Measurements from ENCODE around the gene CTSG. TPM values are rescaled to one million over a fixed set of nuclear protein-coding genes. Genes with fewer than 3 reads are reported as not detected.

The CTSG gene
- total RNA-seq, 1 experiment from 2014 or later, result not detected

- Histone ChIP-seq H3K18ac (ENCODE audit: insufficient read length, low read depth, low read length) (no peak overlapping the region), H2BK20ac (ENCODE audit: low read depth, low read length, poor library complexity, severe bottlenecking) (no peak overlapping the region), H3K56ac (ENCODE audit: insufficient read length, low read depth, low read length) (no peak overlapping the region), H2AK5ac (ENCODE audit: insufficient read length, low read length) (no peak overlapping the region), H3K79me2 (ENCODE audit: insufficient read depth, low read length) (no peaks in the 10 kb centered on the region), H3K23me2 (ENCODE audit: insufficient read length, low read depth, low read length, poor library complexity, severe bottlenecking) (no peaks in the 10 kb centered on the region), H3K9ac (ENCODE audit: extremely low read depth, insufficient read length, low read length) (no peak overlapping the region), H3K23ac (ENCODE audit: insufficient read length, low read depth, low read length) (no peak overlapping the region), H3K27ac (ENCODE audit: insufficient read length, low read depth, low read length) (no peak overlapping the region), H2BK120ac (ENCODE audit: low read depth, low read length, poor library complexity, severe bottlenecking) (no peak overlapping the region), H3K4ac (ENCODE audit: low read depth, low read length) (no peak overlapping the region), H4K91ac (ENCODE audit: insufficient read length, low read depth, low read length) (no peak overlapping the region), H4K8ac (replicated peaks; ENCODE audit: insufficient read length, low read depth, low read length) (no peak overlapping the region), H3K9me3 (ENCODE audit: control insufficient read depth, low read depth, low read length) (peaks cover 3% of the 10 kb centered on the region), H3T11ph (ENCODE audit: low read length) (no peak overlapping the region), H3K79me1 (ENCODE audit: insufficient read depth, low read depth, low read length, poor library complexity, severe bottlenecking) (no peaks in the 10 kb centered on the region), H3K14ac (ENCODE audit: insufficient read depth, low read length) (no peak overlapping the region), H4K5ac (ENCODE audit: insufficient read length, low read depth, low read length) (no peak overlapping the region), H3K4me1 (ENCODE audit: insufficient read depth, low read length) (no peaks in the 10 kb centered on the region), H3K27me3 (ENCODE audit: insufficient read depth, low read length) (no peaks in the 10 kb centered on the region), H4K20me1 (ENCODE audit: control insufficient read depth, insufficient read depth, insufficient read length) (no peaks in the 10 kb centered on the region), H2BK5ac (ENCODE audit: insufficient read length, low read length) (no peak overlapping the region), H2BK12ac (ENCODE audit: insufficient read length, low read depth, low read length) (no peak overlapping the region), H3K4me2 (ENCODE audit: insufficient read depth, insufficient read length, low read length) (no peak overlapping the region), H2AFZ (ENCODE audit: low read length) (no peak overlapping the region), H2BK15ac (ENCODE audit: low read depth, low read length) (no peak overlapping the region)
- Mint-ChIP-seq H3K36me3 (ENCODE audit: insufficient read depth in 1 of 3, low read depth in 3 of 3) (peaks cover 3 to 34% (median 8%) of the 10 kb centered on the region in 3 experiments; a peak in 6 of 7 replicates), H3K4me3 (no peak overlapping the region), H3K4me1 (peaks cover 0 to 10% of the 10 kb centered on the region in 2 experiments; a peak in 2 of 4 replicates), H3K9me3 (peaks cover 42 to 80% of the 10 kb centered on the region in 2 experiments), H3K27me3 (ENCODE audit: low read depth) (no peaks in the 10 kb centered on the region; the same call in 1 of the 2 replicates), H3K27ac (peak overlapping the region in 1 of 3 experiments; percentile 25; a peak in 1 of 7 replicates)
- WGBS (ENCODE audit: extremely low coverage, insufficient read length, low lambda C conversion rate), result no CpG with 5 or more reads among the region's 2 CpGs
- no peak for DNase-seq
- TF ChIP-seq, protein P1, sequence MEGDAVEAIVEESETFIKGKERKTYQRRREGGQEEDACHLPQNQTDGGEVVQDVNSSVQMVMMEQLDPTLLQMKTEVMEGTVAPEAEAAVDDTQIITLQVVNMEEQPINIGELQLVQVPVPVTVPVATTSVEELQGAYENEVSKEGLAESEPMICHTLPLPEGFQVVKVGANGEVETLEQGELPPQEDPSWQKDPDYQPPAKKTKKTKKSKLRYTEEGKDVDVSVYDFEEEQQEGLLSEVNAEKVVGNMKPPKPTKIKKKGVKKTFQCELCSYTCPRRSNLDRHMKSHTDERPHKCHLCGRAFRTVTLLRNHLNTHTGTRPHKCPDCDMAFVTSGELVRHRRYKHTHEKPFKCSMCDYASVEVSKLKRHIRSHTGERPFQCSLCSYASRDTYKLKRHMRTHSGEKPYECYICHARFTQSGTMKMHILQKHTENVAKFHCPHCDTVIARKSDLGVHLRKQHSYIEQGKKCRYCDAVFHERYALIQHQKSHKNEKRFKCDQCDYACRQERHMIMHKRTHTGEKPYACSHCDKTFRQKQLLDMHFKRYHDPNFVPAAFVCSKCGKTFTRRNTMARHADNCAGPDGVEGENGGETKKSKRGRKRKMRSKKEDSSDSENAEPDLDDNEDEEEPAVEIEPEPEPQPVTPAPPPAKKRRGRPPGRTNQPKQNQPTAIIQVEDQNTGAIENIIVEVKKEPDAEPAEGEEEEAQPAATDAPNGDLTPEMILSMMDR (conservative IDR thresholded peaks at IDR 0.05), result no peak
Observed at GRCh38 chr14:24542346-24542936, 33.6 kb downstream of the CTSG start.

All from H9 (cell line).